Body of pancreas (tissue), 4 donors: Measurements from ENCODE around the gene OR10Z1.

Source experiments
- POLR2A ChIP-seq, 3 donors: fragments of 450-650 bp; IDR thresholded peaks; one replicate each; pipeline ENCODE4 v1.6.1; 2016; ENCODE audit warnings: antibody characterized with exemption in 3 of 3, mild to moderate bottlenecking in 2 of 3
- TF ChIP-seq, protein P1 (sequence below), 7 experiments: fragments of 450-650 bp in 4 of 7; fragments of 200-600 bp in 3 of 7; sonication (generic) in 3 of 7; IDR thresholded peaks; one replicate each; pipeline ENCODE4 v1.5.1; 2016 to 2019; ENCODE audit warnings: antibody characterized with exemption in 7 of 7

- no peak for TF ChIP-seq POLR2A (IDR thresholded peaks at IDR 0.05)
- TF ChIP-seq, protein P1, sequence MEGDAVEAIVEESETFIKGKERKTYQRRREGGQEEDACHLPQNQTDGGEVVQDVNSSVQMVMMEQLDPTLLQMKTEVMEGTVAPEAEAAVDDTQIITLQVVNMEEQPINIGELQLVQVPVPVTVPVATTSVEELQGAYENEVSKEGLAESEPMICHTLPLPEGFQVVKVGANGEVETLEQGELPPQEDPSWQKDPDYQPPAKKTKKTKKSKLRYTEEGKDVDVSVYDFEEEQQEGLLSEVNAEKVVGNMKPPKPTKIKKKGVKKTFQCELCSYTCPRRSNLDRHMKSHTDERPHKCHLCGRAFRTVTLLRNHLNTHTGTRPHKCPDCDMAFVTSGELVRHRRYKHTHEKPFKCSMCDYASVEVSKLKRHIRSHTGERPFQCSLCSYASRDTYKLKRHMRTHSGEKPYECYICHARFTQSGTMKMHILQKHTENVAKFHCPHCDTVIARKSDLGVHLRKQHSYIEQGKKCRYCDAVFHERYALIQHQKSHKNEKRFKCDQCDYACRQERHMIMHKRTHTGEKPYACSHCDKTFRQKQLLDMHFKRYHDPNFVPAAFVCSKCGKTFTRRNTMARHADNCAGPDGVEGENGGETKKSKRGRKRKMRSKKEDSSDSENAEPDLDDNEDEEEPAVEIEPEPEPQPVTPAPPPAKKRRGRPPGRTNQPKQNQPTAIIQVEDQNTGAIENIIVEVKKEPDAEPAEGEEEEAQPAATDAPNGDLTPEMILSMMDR (IDR thresholded peaks at IDR 0.05): no peak
Measured at GRCh38 chr1:158600735-158601134, 4.3 kb upstream of the OR10Z1 start.
